Stimulated activated CD4-positive, alpha-beta T cell treated with anti-CD3 and anti-CD28 coated beads, Interleukin-4, amount 100 ng/mL, for 24 hours (primary cell): Measurements from ENCODE around the gene SPATA22.
"Not testable (repeated sequence)": the region's sequence is repeated elsewhere in the genome, so short reads cannot be mapped to it uniquely, and the experiment has no call there.

Experiments used
- DNase-seq: peaks from one replicate; pipeline ENCODE4 v3.0.0-alpha.2; 2020

The SPATA22 gene

GRCh38 chr17:3471599-3471998 lies at the start of gene SPATA22:
Gene SPATA22, minus strand, starts transcription at chr17:3471819. Its CDS starts 2,494 bp downstream, at chr17:3469325.
- DNase-seq: no peak

- DNase-seq: not testable (repeated sequence)
These were observed 47.9 kb upstream of the SPATA22 start for GRCh38 chr17:3519472-3519871.

GRCh38 chr17:3514873-3515272 lies 43.3 kb upstream of the SPATA22 start:
- no peak for DNase-seq

DNA sequence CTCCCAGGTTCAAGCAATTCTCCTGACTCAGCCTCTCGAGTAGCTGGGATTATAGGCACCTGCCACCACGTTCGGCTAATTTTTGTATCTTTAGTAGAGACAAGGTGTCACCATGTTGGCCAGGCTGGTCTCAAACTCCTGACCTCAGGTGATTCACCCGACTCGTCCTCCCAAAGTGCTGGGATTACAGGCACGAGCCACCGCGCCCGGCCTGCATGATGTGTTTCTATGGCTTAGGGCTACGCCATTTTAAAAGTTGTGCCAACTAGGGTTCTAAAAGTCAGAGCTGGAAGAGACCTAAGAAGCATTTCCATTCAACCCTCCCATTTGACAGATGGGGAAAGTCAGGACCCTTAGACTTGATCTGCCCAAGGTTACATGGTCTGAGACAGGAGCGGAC lies 42.5 kb upstream of the SPATA22 start:
- DNase-seq: not testable (repeated sequence)

- DNase-seq: no peak
These were observed 41.9 kb upstream of the SPATA22 start for GRCh38 chr17:3513305-3514035.

GRCh38 chr17:3512505-3513171 lies 41.0 kb upstream of the SPATA22 start:
- DNase-seq: no peak

DNA sequence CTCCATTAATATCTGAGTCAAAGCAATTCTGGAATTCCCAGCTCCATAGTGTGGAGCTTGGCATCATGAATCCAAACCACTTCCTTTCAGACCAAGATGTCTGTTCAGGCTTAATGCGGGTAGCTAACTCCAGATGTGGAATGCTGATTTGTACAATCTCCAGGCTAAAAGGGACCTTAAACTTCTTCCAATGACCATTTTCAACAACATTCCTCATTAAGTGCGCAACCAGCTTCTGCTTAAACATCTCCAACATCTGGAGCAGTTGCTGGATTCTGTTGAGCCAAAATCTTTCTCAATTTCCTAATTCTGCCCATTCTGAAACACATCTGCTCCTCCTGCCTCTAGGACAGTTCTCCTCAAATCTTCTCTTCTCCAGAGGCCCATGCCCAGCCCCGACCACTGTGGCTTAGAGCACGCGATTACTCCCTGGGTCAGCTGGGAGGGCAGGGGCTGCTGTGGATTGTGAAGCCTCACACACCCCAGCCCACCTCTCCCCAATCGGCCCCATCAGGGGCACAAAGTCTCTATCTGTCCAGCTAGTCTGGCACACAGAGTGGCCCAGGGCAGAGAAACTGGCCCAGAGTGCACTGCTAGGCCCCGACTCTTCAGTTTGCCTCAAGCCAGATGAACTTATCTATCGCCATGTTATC lies 40.4 kb upstream of the SPATA22 start:
- no peak for DNase-seq

- no peak for DNase-seq
These were observed 38.5 kb upstream of the SPATA22 start for GRCh38 chr17:3510090-3510489.

GRCh38 chr17:3507869-3508268 lies 36.2 kb upstream of the SPATA22 start:
- no peak for DNase-seq

GRCh38 chr17:3507071-3507470 lies 35.5 kb upstream of the SPATA22 start:
- no peak for DNase-seq

GRCh38 chr17:3506054-3506453 lies 34.4 kb upstream of the SPATA22 start:
- DNase-seq: no peak

DNA sequence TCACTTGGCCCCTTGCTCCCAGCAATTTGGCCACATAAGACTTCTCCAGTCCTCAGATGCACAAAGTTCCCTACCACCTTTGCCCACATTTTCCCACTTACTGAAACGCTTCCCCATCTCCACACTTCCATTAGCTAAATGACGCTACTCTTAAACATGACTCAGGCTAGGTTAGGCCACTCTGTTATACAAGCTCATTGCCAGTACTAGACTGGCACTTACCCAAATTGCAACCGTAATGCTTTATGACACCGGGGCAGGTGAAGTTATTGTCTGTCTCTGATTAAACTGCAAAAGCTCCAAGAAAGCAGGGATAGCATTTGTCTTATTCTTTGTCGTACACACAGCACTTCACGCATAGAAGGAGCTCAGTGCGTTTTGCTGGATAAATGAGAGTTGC lies 33.4 kb upstream of the SPATA22 start:
- no peak for DNase-seq

- DNase-seq: no peak
These were observed 31.7 kb upstream of the SPATA22 start for GRCh38 chr17:3503285-3503684.

DNA sequence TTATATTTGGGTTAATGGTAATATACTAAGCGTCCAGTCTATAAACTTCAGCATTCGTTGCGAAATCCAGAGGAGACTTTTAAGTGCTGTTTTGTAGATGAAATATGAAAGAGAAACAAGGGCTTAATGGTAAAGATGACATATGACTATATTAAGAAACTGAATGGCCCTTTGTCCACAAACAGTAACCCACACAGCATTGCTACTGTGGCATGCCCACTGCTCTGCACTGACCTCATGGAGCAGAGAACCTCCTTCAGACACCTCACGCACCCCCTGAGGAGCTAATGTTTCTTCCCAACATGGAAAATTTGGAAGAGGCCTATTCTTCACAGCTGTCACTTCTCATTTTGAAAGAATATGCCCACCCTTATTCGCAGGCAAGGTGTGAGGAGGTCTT lies 30.8 kb upstream of the SPATA22 start:
- no peak for DNase-seq

- DNase-seq: no peak
These were observed 29.7 kb upstream of the SPATA22 start for GRCh38 chr17:3501344-3501743.

- no peak for DNase-seq
These were observed 25.5 kb upstream of the SPATA22 start for GRCh38 chr17:3497101-3497500.

- DNase-seq: no peak
These were observed 14.0 kb upstream of the SPATA22 start for GRCh38 chr17:3485481-3486068.

GRCh38 chr17:3482852-3483251 lies 11.2 kb upstream of the SPATA22 start:
- DNase-seq: no peak

DNA sequence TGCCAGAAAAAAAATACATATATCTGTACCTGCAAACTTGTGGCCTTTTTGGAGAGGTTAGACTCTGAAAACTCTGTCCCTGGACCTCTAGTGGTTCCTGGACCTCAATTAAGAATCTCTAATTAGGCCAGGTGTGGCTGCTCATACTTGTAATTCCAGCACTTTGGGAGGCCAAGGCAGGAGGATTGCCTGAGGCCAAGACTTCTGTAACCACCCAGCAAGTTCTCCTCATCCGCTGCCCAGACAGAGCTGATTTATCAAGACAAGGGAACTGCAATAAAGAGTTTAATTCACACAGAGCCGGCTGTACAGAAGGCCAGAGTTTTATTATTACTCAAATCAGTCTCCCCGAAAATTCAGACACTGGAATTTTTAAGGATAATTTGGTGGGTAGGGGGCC lies 8.4 kb upstream of the SPATA22 start:
- DNase-seq: no peak

GRCh38 chr17:3475812-3476610 lies 4.4 kb upstream of the SPATA22 start, which contains the start of gene ASPA:
Gene ASPA, plus strand, starts transcription at chr17:3475997. Its CDS starts 163 bp downstream, at chr17:3476160.
- DNase-seq: no peak

GRCh38 chr17:3475251-3475685 lies 3.6 kb upstream of the SPATA22 start:
- no peak for DNase-seq

- DNase-seq: no peak
These were observed 2.6 kb upstream of the SPATA22 start for GRCh38 chr17:3474212-3474611.

DNA sequence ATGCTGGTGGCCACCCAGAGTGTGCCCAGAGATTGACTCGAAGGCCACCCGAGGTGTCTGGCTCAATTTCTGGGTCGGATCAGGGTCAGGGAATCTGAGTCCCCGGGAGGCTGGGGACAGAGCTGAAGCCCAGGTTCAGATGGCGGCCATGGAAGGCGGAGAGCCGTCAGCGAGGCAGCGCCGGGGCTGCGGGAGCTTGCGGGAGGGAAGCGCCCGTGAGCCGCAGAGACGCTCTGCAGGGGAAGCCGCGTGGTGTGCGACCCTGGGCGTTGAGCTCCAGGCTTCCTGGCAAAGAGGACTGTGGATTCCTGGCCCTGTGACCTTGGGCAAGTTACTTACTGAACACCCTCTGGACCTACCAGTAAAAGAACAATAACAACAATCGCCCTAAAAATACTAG lies 518 bp upstream of the SPATA22 start:
- no peak for DNase-seq
